GM20000 (cell line): Measurements from ENCODE around the gene BCAR3.

Experiments used
- DNase-seq: peaks from one replicate; pipeline ENCODE4 v3.0.0; 2012; ENCODE audit warnings: low spot score
- TF ChIP-seq, protein P1 (sequence below): IDR thresholded peaks from 2 replicates; pipeline ENCODE4 v1.5.1; 2012; ENCODE audit warnings: mild to moderate bottlenecking, control low read depth; ENCODE audit errors: extremely low read depth, missing control alignments

The BCAR3 gene

DNA sequence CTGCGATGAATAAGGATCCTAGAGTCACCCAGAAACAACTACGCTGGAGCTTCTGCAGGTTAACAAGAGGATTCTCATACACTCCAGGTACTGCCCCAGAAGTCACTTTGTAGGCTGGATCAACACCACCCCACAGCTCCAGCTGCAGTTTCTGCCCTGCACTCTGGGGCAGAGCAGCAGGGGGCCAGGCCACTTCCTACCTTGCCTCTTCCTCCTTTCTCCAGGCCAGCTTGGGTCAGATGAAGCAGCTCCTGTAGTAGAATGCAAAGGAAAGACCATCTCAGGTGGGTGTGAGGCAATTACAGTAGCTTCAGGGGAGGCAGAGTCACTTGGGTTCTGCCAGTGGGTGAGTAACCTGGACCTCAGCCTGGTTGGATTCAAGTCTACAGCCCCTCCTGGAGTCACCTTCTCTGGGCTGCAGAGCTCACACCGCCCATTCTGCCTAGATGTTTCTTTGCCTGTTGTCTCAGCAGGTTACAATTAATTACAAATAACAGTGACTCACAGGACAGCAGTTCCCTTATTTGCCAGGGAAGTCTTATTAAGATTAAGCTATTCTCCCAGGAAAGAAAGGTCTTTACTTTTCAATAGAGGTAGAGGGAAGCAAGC, 24.4 kb upstream of the BCAR3 start:
- no peak for DNase-seq
- TF ChIP-seq, protein P1, sequence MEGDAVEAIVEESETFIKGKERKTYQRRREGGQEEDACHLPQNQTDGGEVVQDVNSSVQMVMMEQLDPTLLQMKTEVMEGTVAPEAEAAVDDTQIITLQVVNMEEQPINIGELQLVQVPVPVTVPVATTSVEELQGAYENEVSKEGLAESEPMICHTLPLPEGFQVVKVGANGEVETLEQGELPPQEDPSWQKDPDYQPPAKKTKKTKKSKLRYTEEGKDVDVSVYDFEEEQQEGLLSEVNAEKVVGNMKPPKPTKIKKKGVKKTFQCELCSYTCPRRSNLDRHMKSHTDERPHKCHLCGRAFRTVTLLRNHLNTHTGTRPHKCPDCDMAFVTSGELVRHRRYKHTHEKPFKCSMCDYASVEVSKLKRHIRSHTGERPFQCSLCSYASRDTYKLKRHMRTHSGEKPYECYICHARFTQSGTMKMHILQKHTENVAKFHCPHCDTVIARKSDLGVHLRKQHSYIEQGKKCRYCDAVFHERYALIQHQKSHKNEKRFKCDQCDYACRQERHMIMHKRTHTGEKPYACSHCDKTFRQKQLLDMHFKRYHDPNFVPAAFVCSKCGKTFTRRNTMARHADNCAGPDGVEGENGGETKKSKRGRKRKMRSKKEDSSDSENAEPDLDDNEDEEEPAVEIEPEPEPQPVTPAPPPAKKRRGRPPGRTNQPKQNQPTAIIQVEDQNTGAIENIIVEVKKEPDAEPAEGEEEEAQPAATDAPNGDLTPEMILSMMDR: no peak

GRCh38 chr1:93704052-93704451, 22.4 kb upstream of the BCAR3 start:
- peak; percentile 60 for DNase-seq
- TF ChIP-seq, protein P1: no peak

DNA sequence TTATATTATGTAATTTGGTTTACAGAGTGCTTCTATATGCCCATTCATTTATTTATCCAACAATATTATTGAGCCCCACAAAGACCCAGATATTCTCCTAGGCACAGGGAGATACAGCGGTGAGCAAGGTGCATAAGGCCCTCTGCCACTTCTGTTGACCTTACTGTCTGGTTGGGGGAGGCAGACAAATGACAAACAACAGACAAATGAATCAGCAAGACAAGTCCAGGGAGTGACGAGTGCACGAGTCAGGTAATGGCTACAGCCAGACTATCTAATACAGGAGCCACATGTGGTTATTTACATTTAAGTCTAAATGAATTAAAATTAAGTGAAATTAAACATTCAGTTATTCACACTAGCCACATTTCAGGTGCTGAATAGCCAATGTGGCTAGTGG, 22.0 kb upstream of the BCAR3 start:
- no peak for DNase-seq
- TF ChIP-seq, protein P1: no peak

GRCh38 chr1:93702828-93703183, 21.2 kb upstream of the BCAR3 start:
- DNase-seq: no peak
- TF ChIP-seq, protein P1: no peak

GRCh38 chr1:93702111-93702827, 20.6 kb upstream of the BCAR3 start:
- DNase-seq: peak; percentile 47
- TF ChIP-seq, protein P1: no peak

GRCh38 chr1:93701629-93702028, 20.0 kb upstream of the BCAR3 start:
- DNase-seq: no peak
- TF ChIP-seq, protein P1: no peak

DNA sequence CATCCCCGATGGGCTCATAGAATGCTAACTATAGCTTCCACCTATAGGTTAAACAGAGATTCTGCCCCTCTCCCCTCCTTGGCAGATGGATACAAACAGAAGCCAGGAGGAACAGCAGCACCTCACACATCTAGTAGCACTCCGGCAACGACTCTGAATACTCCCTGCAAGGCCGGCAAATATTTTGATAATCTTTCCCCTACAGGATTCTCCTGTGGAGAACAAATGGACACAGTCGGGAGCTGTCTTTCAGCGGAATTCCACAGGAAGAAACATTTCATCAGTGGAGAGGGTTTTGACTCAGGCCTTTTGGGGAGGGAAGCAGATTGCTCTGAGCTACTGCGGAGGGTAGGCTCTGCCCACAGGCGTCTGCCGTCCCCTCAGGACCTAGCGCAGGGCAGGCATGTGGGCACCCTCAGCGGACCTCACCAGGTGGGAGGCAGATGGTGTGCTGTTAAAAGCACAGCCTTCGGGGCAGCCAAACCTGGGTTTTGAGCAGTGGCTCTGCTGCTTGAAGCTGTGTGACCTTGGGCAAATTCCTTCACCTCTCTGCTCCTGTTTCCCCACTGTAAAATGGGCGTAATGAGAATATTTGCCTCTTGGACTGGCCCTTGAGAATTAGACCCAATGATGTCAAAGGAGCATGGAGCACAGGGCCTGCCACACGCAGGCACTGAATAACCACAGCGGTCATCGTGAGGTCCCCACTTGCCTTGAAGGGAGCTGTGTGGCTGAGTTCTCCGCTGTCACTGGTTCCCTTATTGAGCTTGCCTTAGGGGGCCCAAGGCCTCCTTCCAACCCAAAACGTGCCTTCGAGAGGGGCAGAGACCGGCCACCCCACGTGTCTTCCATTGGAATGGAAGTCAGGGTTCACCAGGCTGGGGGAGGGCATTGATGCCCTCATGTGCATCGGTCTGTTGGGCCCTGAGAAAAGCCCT, 19.2 kb upstream of the BCAR3 start:
- TF ChIP-seq, protein P1: no peak

More for the DNA sequence above, 19.2 kb upstream of the BCAR3 start:
- DNase-seq: no peak
